Adrenal gland (tissue), 12 donors: Measurements from ENCODE around the gene ZNF273. TPM values are rescaled to one million over a fixed set of nuclear protein-coding genes. Genes with fewer than 3 reads are reported as not detected.

Source experiments
- DNase-seq, 7 donors: peaks; one replicate each; pipeline ENCODE4 v3.0.0-alpha.2; 2019 to 2020
- H3K27ac ChIP-seq, 5 donors: fragments of 200-600 bp; sonication (generic) in 4 of 5; 1 replicate in 3 of 5; 2 replicates in 2 of 5; pipeline versions ENCODE4 v1.5.1 to v1.8.0; 2016 to 2020; ENCODE audit warnings: mild to moderate bottlenecking in 1 of 5
- H3K27me3 ChIP-seq: fragments of 200-600 bp; 2 replicates; pipeline ENCODE4 v1.8.0; 2021
- H3K36me3 ChIP-seq, 2 donors: fragments of 200-600 bp; replicated peaks in 1 of 2; 1 replicate in 1 of 2; 2 replicates in 1 of 2; pipeline versions ENCODE4 v1.5.1 to v1.8.0; 2018 to 2022
- H3K4me1 ChIP-seq, 2 donors: fragments of 200-600 bp; replicated peaks in 1 of 2; 1 replicate in 1 of 2; 2 replicates in 1 of 2; pipeline versions ENCODE4 v1.5.1 to v1.8.0; 2018 to 2021
- H3K4me3 ChIP-seq, 4 donors: fragments of 200-600 bp; sonication (generic) in 3 of 4; one replicate each; pipeline ENCODE4 v1.5.1; 2016 to 2018
- H3K9me3 ChIP-seq, 3 donors: fragments of 200-600 bp; sonication (generic) in 1 of 3; replicated peaks in 1 of 3; 1 replicate in 2 of 3; 2 replicates in 1 of 3; pipeline versions ENCODE4 v1.5.1 to v1.8.0; 2016 to 2021
- POLR2A ChIP-seq, 2 donors: fragments of 450-650 bp; IDR thresholded peaks; one replicate each; pipeline ENCODE4 v1.6.1; 2017; ENCODE audit warnings: antibody characterized with exemption in 2 of 2, mild to moderate bottlenecking in 2 of 2, moderate library complexity in 1 of 2
- WGBS, 4 donors: extraction: QIAGEN DNeasy Blood & Tissue Kit in 2 of 4; methylation state at CpG; one replicate each; pipeline versions ENCODE4 v1.1.5 to v1.1.7; 2013 to 2017; 5-methylcytosine and 5-hydroxymethylcytosine counted together
- intact Hi-C, 2 donors: fragments of 100-400 bp; cut with DNase I; formaldehyde crosslinking; loops; one replicate each; pipeline versions ENCODE4 v1.14.1 to v1.15.0; 2022 to 2023
- polyA plus RNA-seq, 3 donors: library from polyadenylated mRNA; stranded (reverse); fragments of 200-250 nt in 2 of 3; fragments of 350-450 nt in 1 of 3; fragmentation: Illumina TruSeq in 1 of 3; extraction: RNeasy Lipid Tissue Mini Kit (QIAGEN cat#74804) in 1 of 3; gene quantifications; one replicate each; pipeline ENCODE4 v1.2.3, GENCODE V29; 2013 to 2014
- total RNA-seq, 9 donors: library from RNA; depleted of rRNA in 4 of 9; stranded (reverse); fragments of >200 nt in 4 of 9; fragments of 120-200 nt in 1 of 9; fragmentation: NEBNext Ultra II Directional in 1 of 9; extraction: Animal tissue kit (Norgen Biotek cat#: 25700) in 1 of 9; gene quantifications; one replicate each; pipeline versions ENCODE4 v1.1.0 to v1.2.4, GENCODE V29; 2013 to 2023
- TF ChIP-seq, protein P1 (sequence below), 6 experiments: fragments of 450-650 bp in 4 of 6; fragments of 200-600 bp in 2 of 6; sonication (generic) in 1 of 6; IDR thresholded peaks; 1 replicate in 5 of 6; 2 replicates in 1 of 6; pipeline versions ENCODE4 v1.5.1 to v1.8.0; 2016 to 2021; ENCODE audit warnings: antibody characterized with exemption in 6 of 6, mild to moderate bottlenecking in 2 of 6, moderate library complexity in 1 of 6
- donor health status: healthy with polysubstance abuse.
- donor health status: Bipolar disorder and iron deficiency.
- donor health status: DM: yes; HTN: yes; CAD: no.
- donor health status: DM: no; HTN: no; CAD: no.
- donor health status: DM: no; HTN: no; CAD: no.
- donor health status: DM: yes; HTN: yes; CAD: no.

The ZNF273 gene
- total and polyA plus RNA-seq, 12 donors, result 2.1 to 9.2 (median 4.9) TPM

- 96 to 97% (median 96%) methylated on average over 37 to 38 of the region's 38 CpGs for WGBS, 4 donors
These were observed 22.5 kb upstream of the ZNF273 start for GRCh38 chr7:64880322-64881297.

GRCh38 chr7:64881461-64882287 is 21.4 kb upstream of the ZNF273 start:
- peaks cover 0 to 5% of the 10 kb centered on the region in 2 donors for H3K4me1 ChIP-seq
- intact Hi-C loops, result no loop called here
- H3K4me3 ChIP-seq, result peak overlapping the region in 1 of 4 donors; percentile 35
- TF ChIP-seq, protein P1, sequence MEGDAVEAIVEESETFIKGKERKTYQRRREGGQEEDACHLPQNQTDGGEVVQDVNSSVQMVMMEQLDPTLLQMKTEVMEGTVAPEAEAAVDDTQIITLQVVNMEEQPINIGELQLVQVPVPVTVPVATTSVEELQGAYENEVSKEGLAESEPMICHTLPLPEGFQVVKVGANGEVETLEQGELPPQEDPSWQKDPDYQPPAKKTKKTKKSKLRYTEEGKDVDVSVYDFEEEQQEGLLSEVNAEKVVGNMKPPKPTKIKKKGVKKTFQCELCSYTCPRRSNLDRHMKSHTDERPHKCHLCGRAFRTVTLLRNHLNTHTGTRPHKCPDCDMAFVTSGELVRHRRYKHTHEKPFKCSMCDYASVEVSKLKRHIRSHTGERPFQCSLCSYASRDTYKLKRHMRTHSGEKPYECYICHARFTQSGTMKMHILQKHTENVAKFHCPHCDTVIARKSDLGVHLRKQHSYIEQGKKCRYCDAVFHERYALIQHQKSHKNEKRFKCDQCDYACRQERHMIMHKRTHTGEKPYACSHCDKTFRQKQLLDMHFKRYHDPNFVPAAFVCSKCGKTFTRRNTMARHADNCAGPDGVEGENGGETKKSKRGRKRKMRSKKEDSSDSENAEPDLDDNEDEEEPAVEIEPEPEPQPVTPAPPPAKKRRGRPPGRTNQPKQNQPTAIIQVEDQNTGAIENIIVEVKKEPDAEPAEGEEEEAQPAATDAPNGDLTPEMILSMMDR (IDR thresholded peaks at IDR 0.05), result no peak
- TF ChIP-seq POLR2A (IDR thresholded peaks at IDR 0.05), result no peak
- no peaks in the 10 kb centered on the region for H3K27me3 ChIP-seq
- no peaks in the 10 kb centered on the region for H3K36me3 ChIP-seq
- H3K27ac ChIP-seq, result no peak overlapping the region
- 81 to 84% (median 84%) methylated on average over 13 to 26 of the region's 26 CpGs for WGBS, 4 donors
- H3K9me3 ChIP-seq, result no peaks in the 10 kb centered on the region
- peak in 2 of 7 donors; percentile 15 to 46 for DNase-seq

More at GRCh38 chr7:64880322-64881297, 22.5 kb upstream of the ZNF273 start:
- intact Hi-C loops, result no loop called here
- Histone ChIP-seq H3K27me3 (no peaks in the 10 kb centered on the region), H3K4me1 (peaks cover 0 to 5% of the 10 kb centered on the region in 2 donors), H3K4me3 (no peak overlapping the region), H3K36me3 (no peaks in the 10 kb centered on the region), H3K9me3 (no peaks in the 10 kb centered on the region), H3K27ac (no peak overlapping the region)
- DNase-seq, result peak in 2 of 7 donors; percentile 13 to 45
- TF ChIP-seq, protein P1 (IDR thresholded peaks at IDR 0.05), result no peak

DNA sequence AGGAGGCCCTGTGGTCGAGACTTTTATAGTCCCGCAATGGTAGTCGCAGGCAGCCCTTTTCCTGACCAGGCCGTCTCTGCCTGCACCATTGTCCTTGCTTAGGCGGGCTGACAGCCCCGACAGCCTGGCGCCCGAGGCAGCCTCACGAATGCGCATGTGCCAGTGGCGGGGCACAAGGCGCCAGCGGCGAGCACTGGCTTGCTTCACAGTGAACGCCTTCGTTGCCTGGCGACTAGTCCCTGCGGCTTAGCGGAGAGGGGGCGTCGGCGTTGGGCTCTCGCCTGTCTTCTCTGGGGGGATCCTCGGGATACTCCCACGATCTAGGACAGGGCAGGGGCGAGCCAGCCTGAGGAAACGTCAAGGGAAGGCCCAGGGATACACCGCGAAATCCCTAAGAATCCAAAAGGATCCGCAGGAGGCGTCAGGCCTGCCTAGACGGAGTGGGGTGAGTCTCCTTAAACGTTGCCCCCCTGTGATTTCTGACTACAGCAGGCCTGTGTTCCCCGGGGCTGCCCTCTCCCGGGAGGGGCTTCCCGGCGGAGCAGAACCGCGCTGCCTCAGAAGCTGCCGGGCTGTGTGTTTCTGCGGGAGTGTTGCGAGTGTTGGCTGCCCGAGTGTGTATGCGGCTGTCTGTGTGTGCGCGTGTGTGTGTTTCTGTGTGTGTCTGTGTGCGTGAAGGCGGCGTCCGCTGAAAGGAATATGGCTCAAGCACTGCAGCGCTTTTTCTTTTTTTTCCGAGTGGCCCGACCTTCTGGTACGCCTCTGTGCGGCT is 20.5 kb upstream of the ZNF273 start:
- Histone ChIP-seq H3K27me3 (no peaks in the 10 kb centered on the region), H3K27ac (no peak overlapping the region), H3K36me3 (no peaks in the 10 kb centered on the region), H3K4me3 (peak overlapping the region in 2 of 4 donors; percentile 29 to 35), H3K4me1 (peaks cover 0 to 5% of the 10 kb centered on the region in 2 donors), H3K9me3 (no peaks in the 10 kb centered on the region)
- peak; percentile 44 to 79 (median 77) for DNase-seq
- intact Hi-C loops, result no loop called here
- no peak for TF ChIP-seq POLR2A (IDR thresholded peaks at IDR 0.05)
- TF ChIP-seq, protein P1 (IDR thresholded peaks at IDR 0.05), result no peak
- 10 to 16% (median 12%) methylated on average over 10 to 55 of the region's 55 CpGs for WGBS, 4 donors
